Thoracic aorta (tissue), 2 donors: ENCODE data around the gene CFAP54. TPM values are rescaled to one million over a fixed set of nuclear protein-coding genes. Genes with fewer than 3 reads are reported as not detected.

Source experiments
- ATAC-seq: fragments of 150-250 bp; one replicate; pipeline ENCODE4 v1.8.0; 2017; ENCODE audit warnings: low read depth; ENCODE audit not compliant: insufficient number of reproducible peaks, low FRiP score
- DNase-seq: peaks from one replicate; pipeline ENCODE4 v3.0.0-alpha.2; 2020; ENCODE audit warnings: low spot score
- H3K27ac ChIP-seq, 2 donors: fragments of 200-600 bp; sonication (generic); 1 replicate in 1 of 2; 2 replicates in 1 of 2; pipeline ENCODE4 v1.5.1; 2016; ENCODE audit warnings: mild to moderate bottlenecking in 2 of 2, moderate library complexity in 2 of 2
- H3K27me3 ChIP-seq: fragments of 200-600 bp; sonication (generic); replicated peaks from 2 replicates; pipeline ENCODE4 v1.6.0; 2016; ENCODE audit warnings: mild to moderate bottlenecking; ENCODE audit not compliant: insufficient read depth
- H3K36me3 ChIP-seq: fragments of 200-600 bp; sonication (generic); one replicate; pipeline ENCODE4 v1.5.1; 2016
- H3K4me1 ChIP-seq, 2 donors: fragments of 200-600 bp; sonication (generic); 1 replicate in 1 of 2; 2 replicates in 1 of 2; pipeline versions ENCODE4 v1.5.1 to v1.6.0; 2016; ENCODE audit warnings: low read depth in 2 of 2, mild to moderate bottlenecking in 1 of 2; ENCODE audit not compliant: control insufficient read depth in 1 of 2
- H3K4me3 ChIP-seq: fragments of 200-600 bp; sonication (generic); 2 replicates; pipeline ENCODE4 v1.5.1; 2016; ENCODE audit warnings: mild to moderate bottlenecking
- H3K9me3 ChIP-seq: fragments of 200-600 bp; sonication (generic); 2 replicates; pipeline ENCODE4 v1.5.1; 2016
- total RNA-seq, 2 donors: library from RNA; depleted of rRNA; stranded (reverse); fragments of >200 nt; gene quantifications; one replicate each; pipeline versions ENCODE4 v1.1.0 to v1.2.3, GENCODE V29; 2016
- TF ChIP-seq, protein P1 (sequence below): fragments of 200-600 bp; sonication (generic); IDR thresholded peaks from one replicate; pipeline ENCODE4 v1.5.1; 2019; ENCODE audit warnings: antibody characterized with exemption

CFAP54 gene
- total RNA-seq, 2 donors from 2014 or later, result 1.1 to 4.2 TPM

DNA sequence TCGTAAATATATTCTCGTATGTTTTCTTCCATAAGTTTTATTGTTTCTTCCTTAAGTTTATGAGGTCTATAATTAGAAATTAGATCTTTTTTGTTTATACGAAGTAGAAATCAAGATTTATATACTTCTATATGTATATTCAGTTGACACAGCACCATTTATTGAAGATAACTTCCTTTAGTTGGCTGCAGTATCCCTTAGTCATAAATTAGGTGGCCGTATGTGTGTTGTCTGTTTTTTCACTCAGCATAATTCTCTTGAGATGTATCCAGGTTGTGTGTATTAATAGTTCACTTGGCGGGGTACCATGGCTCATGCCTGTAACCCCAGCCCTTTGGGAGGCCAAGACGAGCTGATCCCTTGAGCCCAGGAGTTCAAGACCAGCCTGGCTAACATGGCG is 40.5 kb downstream of the CFAP54 start:
- Histone ChIP-seq H3K27me3 (no peaks in the 10 kb centered on the region), H3K4me3 (no peak overlapping the region), H3K9me3 (no peaks in the 10 kb centered on the region), H3K36me3 (no peaks in the 10 kb centered on the region), H3K4me1 (peaks cover 0 to under 1% of the 10 kb centered on the region in 2 donors), H3K27ac (no peak overlapping the region)
- no peak for DNase-seq
- TF ChIP-seq, protein P1, sequence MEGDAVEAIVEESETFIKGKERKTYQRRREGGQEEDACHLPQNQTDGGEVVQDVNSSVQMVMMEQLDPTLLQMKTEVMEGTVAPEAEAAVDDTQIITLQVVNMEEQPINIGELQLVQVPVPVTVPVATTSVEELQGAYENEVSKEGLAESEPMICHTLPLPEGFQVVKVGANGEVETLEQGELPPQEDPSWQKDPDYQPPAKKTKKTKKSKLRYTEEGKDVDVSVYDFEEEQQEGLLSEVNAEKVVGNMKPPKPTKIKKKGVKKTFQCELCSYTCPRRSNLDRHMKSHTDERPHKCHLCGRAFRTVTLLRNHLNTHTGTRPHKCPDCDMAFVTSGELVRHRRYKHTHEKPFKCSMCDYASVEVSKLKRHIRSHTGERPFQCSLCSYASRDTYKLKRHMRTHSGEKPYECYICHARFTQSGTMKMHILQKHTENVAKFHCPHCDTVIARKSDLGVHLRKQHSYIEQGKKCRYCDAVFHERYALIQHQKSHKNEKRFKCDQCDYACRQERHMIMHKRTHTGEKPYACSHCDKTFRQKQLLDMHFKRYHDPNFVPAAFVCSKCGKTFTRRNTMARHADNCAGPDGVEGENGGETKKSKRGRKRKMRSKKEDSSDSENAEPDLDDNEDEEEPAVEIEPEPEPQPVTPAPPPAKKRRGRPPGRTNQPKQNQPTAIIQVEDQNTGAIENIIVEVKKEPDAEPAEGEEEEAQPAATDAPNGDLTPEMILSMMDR, result no peak
- ATAC-seq, result no peak

GRCh38 chr12:96534339-96534738 is 45.0 kb downstream of the CFAP54 start:
- DNase-seq (no peak), ATAC-seq (no peak)

DNA sequence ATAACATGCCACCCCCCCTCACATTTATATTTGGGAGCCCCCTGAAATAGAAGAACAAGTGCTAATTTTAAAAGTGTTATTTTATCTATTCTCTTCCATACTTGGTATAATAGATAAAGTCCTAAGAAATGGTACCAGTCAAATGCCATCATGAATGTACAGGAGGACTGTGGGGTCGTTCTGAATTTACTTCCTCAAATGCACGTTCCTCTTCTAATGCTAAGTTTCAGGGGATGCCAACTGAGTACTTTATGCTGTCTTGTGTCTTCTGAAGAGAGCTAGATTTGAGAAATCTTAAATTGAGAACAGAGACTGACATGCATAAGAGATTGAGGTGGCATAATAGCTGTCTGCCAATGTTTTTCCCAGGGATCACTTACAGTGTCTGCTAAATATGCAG is 59.0 kb downstream of the CFAP54 start:
- Histone ChIP-seq H3K27ac (no peak overlapping the region), H3K9me3 (no peaks in the 10 kb centered on the region), H3K27me3 (no peaks in the 10 kb centered on the region), H3K4me3 (no peak overlapping the region), H3K4me1 (no peaks in the 10 kb centered on the region), H3K36me3 (no peaks in the 10 kb centered on the region)
- no peak for DNase-seq
- ATAC-seq, result no peak
- TF ChIP-seq, protein P1, result no peak

More at GRCh38 chr12:96534339-96534738, 45.0 kb downstream of the CFAP54 start:
- Histone ChIP-seq H3K36me3 (no peaks in the 10 kb centered on the region), H3K4me1 (peaks cover 0 to 6% of the 10 kb centered on the region in 2 donors), H3K9me3 (no peaks in the 10 kb centered on the region), H3K4me3 (no peak overlapping the region), H3K27me3 (no peaks in the 10 kb centered on the region), H3K27ac (no peak overlapping the region)
- TF ChIP-seq, protein P1, result no peak

DNA sequence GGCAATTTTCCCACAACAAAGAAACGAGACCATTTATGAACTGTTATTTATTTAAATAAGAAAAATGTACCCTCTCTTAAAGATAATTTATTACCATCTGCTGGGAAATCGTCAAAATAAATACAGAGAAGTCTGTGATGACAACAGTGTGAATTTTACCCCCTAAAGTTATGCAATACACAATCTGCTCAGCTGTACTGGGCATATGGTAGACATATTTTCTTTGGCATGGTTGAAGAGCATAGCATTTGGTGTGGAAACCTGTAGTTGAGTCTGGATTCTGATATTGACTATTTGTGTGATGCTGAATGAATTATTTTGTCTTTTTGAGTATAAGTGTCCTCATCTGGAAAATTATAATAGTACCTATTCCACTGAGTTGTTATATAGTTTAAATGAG is 60.0 kb downstream of the CFAP54 start:
- TF ChIP-seq, protein P1, result no peak
- H3K36me3 ChIP-seq, result no peaks in the 10 kb centered on the region
- H3K9me3 ChIP-seq, result no peaks in the 10 kb centered on the region
- no peaks in the 10 kb centered on the region for H3K27me3 ChIP-seq
- no peak overlapping the region for H3K27ac ChIP-seq
- ATAC-seq, result no peak
- no peak for DNase-seq
- no peak overlapping the region for H3K4me3 ChIP-seq
- no peaks in the 10 kb centered on the region for H3K4me1 ChIP-seq

GRCh38 chr12:96570579-96570978 is 81.2 kb downstream of the CFAP54 start:
- DNase-seq (no peak), ATAC-seq (no peak)
- Histone ChIP-seq H3K9me3 (no peaks in the 10 kb centered on the region), H3K27ac (no peak overlapping the region), H3K36me3 (no peaks in the 10 kb centered on the region), H3K4me1 (no peaks in the 10 kb centered on the region), H3K27me3 (no peaks in the 10 kb centered on the region), H3K4me3 (no peak overlapping the region)
- TF ChIP-seq, protein P1, result no peak
